HUES64 (cell line): ENCODE measurements around the gene HIVEP3.
"Not testable (repeated sequence)": the region's sequence is repeated elsewhere in the genome, so short reads cannot be mapped to it uniquely, and the experiment has no call there.

Experiments
- H3K27ac ChIP-seq: 2 replicates; pipeline ENCODE4 v1.7.0; 2013; ENCODE audit warnings: low read depth, low read length, inconsistent platforms
- H3K27me3 ChIP-seq: 2 replicates; pipeline ENCODE4 v1.6.1; 2013; ENCODE audit warnings: mild to moderate bottlenecking, low read length; ENCODE audit not compliant: insufficient read depth
- H3K36me3 ChIP-seq: 2 replicates; pipeline ENCODE4 v1.6.1; 2013; ENCODE audit warnings: mild to moderate bottlenecking, low read length; ENCODE audit not compliant: insufficient read depth
- H3K4me1 ChIP-seq: 2 replicates; pipeline ENCODE4 v1.6.1; 2013; ENCODE audit warnings: mild to moderate bottlenecking, low read length, moderate library complexity; ENCODE audit not compliant: insufficient read depth
- H3K4me3 ChIP-seq: 2 replicates; pipeline ENCODE4 v1.5.1; 2013; ENCODE audit warnings: mild to moderate bottlenecking, low read length, moderate library complexity
- H3K9ac ChIP-seq: 2 replicates; pipeline ENCODE4 v1.6.1; 2013; ENCODE audit warnings: mild to moderate bottlenecking, low read depth, low read length
- H3K9me3 ChIP-seq: 2 replicates; pipeline ENCODE4 v1.6.1; 2013; ENCODE audit warnings: low read depth, low read length; ENCODE audit not compliant: insufficient read depth
- WGBS: fragments of 150-250, 120-280 bp; methylation state at CpG from one replicate; pipeline ENCODE4 v1.1.7; 2013; ENCODE audit warnings: missing lambda C conversion rate; 5-methylcytosine and 5-hydroxymethylcytosine counted together

Gene HIVEP3

DNA sequence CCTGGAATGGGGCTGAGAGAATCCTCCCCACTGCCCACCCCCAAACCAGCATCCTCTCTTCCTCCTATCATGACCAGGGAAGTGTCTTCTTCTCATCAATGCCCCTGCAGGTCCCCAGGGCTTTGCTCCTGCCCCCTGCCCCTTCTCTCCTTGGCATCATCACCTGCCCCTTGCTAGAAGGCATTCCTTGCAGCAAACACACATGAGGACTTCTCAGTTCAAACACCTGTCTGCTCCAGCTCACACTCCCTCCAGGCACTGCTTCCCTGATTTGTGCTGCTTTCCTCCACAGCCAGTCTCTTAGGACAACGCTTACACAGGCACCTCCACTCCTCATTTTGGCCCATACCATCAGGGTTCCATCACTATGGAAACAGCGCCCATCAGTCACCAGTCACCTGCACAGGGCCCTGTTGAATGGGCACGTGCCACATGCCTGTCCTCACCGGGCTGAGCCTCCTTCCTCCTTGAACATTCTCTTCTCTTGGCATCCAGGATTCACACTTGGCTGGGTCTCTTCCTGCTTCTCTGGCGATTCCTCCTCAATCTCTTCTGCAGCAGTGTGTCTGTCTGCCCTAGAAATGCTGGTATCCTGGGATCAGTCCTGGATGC, 352.3 kb downstream of the HIVEP3 start:
- H3K4me1 ChIP-seq, result no peaks in the 10 kb centered on the region
- H3K36me3 ChIP-seq, result no peaks in the 10 kb centered on the region
- no peaks in the 10 kb centered on the region for H3K9me3 ChIP-seq
- H3K4me3 ChIP-seq, result no peak overlapping the region
- H3K27ac ChIP-seq, result no peak overlapping the region
- H3K9ac ChIP-seq, result no peak overlapping the region
- H3K27me3 ChIP-seq, result no peaks in the 10 kb centered on the region
- 93% methylated on average over 5 of the region's 5 CpGs for WGBS

DNA sequence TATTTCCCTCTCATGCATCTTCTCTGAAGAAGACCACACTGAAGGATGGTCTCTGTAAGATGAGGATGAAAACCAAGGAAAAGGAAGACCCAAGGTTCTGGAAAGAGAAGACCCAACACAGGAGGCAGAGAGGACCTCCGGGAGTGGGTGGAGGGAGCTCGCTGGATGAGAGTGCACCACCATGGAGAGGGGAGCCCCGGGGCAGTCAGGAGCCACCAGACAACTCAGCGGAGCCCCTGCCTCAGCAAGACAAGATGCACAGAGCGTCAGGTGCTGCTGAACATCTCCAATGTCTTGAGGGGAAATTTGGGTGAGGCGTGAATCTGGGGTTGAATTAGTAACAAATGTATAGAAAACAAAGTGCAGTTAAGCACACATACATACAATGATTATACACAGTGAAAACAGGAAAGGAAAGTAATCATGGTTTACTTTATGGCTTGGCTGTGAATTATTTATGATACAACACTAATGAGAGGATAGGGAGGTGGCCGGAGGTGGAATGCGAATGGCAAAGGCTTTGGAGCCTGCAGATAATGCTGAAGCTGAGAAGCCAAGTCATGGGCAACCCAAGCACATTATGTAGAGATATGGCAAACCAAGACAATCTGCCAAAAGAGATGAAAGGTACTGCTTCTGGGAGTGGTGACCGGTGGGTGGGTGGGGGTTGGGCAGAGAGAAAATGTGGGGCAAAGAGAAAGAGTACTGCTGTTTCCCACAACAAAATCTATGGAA, 353.8 kb downstream of the HIVEP3 start:
- Histone ChIP-seq H3K27me3 (no peaks in the 10 kb centered on the region), H3K4me3 (no peak overlapping the region), H3K4me1 (no peaks in the 10 kb centered on the region), H3K9me3 (no peaks in the 10 kb centered on the region), H3K36me3 (no peaks in the 10 kb centered on the region), H3K9ac (no peak overlapping the region), H3K27ac (no peak overlapping the region)
- WGBS, result 92% methylated on average over 9 of the region's 9 CpGs

DNA sequence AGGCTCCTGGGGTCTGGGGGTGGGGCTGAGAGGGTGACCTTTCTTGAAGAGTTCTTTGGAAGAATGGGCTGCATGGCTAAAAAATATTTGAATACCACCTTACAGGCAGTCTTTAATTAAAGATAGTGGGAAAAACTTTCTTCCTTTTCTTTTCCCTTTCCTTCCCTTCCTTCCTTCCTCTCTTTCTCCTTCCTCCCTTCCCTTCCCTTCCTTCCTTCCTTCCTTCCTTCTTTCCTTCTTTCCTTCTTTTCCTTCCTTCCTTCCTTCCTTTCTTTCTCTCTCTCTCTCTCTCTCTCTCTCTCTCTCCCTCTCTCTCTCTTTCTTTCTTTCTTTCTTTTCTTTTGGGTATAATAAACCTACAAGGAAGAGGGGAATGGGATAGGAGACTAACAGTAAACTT, 356.4 kb downstream of the HIVEP3 start:
- Histone ChIP-seq H3K27me3 (no peaks in the 10 kb centered on the region), H3K9ac (no peak overlapping the region), H3K27ac (no peak overlapping the region), H3K36me3 (no peaks in the 10 kb centered on the region), H3K4me3 (no peak overlapping the region), H3K4me1 (no peaks in the 10 kb centered on the region), H3K9me3 (no peaks in the 10 kb centered on the region)

DNA sequence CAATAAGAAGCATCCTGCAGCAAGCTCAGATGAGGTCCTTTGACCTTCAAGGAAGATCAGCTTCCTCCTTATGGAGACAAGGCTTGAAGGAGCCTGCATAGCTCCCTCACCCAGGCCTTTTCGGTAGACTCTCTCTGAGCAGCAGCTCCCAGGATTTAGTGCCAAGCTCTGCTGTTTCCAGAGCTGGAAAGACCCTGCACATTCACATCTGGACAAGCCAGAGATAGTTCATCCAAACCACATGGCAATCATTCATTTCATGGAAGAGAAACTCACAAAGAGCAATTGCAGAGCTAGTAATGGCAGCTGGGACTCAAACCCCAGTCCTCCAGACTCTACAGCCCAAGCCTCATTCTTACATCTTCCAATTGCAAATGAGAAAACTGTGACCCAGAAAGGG, 357.8 kb downstream of the HIVEP3 start:
- Histone ChIP-seq H3K4me3 (no peak overlapping the region), H3K9me3 (peaks cover under 1% of the 10 kb centered on the region), H3K4me1 (no peaks in the 10 kb centered on the region), H3K27ac (no peak overlapping the region), H3K27me3 (no peaks in the 10 kb centered on the region), H3K9ac (no peak overlapping the region), H3K36me3 (no peaks in the 10 kb centered on the region)
- WGBS, result 100% methylated on average over 1 of the region's 1 CpG

DNA sequence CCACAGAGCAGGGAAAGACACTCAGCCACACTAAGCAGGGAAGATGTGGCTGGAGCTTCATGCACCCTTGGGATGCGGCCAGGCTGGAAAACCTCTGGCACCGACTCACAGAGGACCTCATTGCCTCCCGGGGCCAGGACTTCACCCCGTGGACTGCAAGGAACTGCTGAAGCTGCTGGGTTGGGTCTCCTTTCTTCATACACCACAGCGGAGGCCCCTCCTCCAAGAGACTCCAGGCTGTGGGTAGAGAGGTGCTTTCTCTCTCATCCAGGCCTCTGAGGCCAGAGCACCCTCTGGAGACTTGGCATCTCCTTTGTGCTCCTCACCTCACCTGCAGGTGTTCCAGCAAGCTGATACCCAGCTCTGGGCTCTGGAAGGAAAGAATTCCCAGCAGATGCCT, 358.2 kb downstream of the HIVEP3 start:
- WGBS, result 90% methylated on average over 4 of the region's 5 CpGs
- H3K27me3 ChIP-seq, result no peaks in the 10 kb centered on the region
- H3K9ac ChIP-seq, result no peak overlapping the region
- H3K4me1 ChIP-seq, result no peaks in the 10 kb centered on the region
- no peak overlapping the region for H3K27ac ChIP-seq
- H3K4me3 ChIP-seq, result no peak overlapping the region
- peaks cover 5% of the 10 kb centered on the region for H3K9me3 ChIP-seq
- H3K36me3 ChIP-seq, result no peaks in the 10 kb centered on the region

DNA sequence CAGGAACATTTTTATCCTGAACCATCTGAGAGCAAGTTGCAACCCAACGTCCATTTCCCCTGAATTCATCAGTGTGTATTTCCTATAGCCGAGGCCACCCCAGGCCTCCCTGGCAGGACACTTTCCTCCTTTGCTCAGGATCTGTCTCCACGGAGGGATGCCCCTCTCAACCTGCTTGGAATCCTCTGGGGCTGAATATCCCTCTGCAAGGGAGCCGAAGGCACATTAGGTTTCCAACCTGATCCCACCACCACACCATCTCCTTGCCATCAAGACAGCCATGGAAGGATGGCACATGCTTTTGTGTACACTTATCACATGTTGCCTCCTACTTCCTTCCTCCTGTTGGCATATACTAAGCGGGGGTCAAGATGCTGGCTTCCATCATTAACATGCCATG, 359.4 kb downstream of the HIVEP3 start:
- 73% methylated on average over 5 of the region's 5 CpGs for WGBS
- Histone ChIP-seq H3K36me3 (no peaks in the 10 kb centered on the region), H3K4me1 (no peaks in the 10 kb centered on the region), H3K9me3 (peaks cover 6% of the 10 kb centered on the region), H3K27me3 (no peaks in the 10 kb centered on the region), H3K27ac (no peak overlapping the region), H3K9ac (no peak overlapping the region), H3K4me3 (no peak overlapping the region)

DNA sequence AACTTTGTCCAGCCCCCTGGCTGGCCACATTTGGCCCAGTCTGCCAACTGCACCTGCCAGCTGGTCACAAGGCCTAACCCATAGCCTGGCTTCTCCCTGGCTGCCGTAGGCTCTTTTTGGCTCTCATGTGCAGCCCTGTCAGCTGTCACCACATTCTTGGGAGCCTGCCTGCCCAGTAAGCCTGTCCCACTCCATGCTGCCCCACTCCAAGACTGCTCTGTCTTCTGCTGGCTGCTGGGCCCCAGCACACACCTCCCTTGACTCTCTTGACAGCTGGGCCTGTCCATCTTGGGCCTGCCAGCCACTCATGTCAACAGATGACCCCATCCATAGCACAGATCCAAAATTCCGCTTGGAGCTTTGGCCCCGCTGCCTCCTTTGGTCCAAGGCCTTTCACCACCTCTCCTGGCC, 360.0 kb downstream of the HIVEP3 start:
- Histone ChIP-seq H3K4me3 (no peak overlapping the region), H3K36me3 (no peaks in the 10 kb centered on the region), H3K4me1 (no peaks in the 10 kb centered on the region), H3K27me3 (no peaks in the 10 kb centered on the region), H3K9ac (no peak overlapping the region), H3K27ac (no peak overlapping the region), H3K9me3 (peaks cover 6% of the 10 kb centered on the region)
- 95% methylated on average over 3 of the region's 3 CpGs for WGBS

DNA sequence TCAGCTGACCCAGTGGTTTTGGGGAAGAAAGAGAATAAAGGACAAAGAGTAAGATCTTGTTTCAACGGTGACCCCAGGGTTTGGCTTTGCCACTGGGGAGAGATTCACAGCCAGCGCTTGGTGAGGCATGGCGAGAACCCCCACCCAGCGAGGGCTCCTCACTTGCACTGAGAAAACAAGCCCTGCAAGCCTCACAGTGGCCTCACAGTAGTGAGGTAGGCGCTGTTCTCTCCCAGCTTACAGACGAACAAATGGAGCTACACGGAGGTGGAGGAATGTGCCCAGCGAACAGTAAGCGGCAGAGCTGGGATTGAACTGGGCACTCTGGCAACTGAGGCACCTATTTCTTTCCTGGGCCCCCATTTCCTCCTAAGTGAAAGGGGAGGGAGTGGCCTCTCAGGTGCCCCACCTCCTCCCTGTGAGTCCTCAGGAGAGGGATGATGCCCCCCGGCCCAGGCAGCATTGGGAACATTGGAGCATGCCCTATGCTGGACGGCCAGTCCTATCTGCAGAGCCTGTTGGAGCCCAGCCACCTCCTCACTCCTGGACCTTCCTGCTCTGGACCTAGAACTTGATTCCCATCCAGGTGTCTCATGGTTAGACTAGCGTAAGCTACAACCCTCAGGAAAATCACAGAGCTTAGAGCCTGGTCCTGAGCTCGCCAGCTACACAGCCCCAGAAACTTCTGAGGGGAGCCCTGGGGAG, 360.8 kb downstream of the HIVEP3 start:
- 84% methylated on average over 13 of the region's 13 CpGs for WGBS
- Histone ChIP-seq H3K27ac (no peak overlapping the region), H3K9ac (no peak overlapping the region), H3K4me3 (no peak overlapping the region), H3K36me3 (no peaks in the 10 kb centered on the region), H3K9me3 (peaks cover 6% of the 10 kb centered on the region), H3K4me1 (no peaks in the 10 kb centered on the region), H3K27me3 (no peaks in the 10 kb centered on the region)

DNA sequence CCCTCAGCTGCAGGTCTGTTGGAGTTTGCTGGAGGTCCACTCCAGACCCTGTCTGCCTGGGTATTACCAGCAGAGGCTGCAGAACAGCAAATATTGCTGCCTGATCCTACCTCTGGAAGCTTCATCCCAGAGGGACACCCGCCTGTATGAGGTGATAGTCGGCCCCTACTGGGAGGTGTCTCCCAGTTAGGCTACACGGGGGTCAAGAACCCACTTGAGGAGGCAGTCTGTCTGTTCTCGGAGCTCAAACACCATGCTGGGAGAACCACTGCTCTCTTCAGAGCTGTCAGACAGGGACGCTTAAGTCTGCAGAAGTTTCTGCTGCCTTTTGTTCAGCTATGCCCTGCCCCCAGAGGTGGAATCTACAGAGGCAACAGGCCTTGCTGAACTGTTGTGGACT, 364.0 kb downstream of the HIVEP3 start:
- H3K4me1 ChIP-seq, H3K9ac ChIP-seq, H3K4me3 ChIP-seq, H3K27ac ChIP-seq, H3K27me3 ChIP-seq, H3K36me3 ChIP-seq, H3K9me3 ChIP-seq: not testable (repeated sequence)
- 89% methylated on average over 5 of the region's 5 CpGs for WGBS

DNA sequence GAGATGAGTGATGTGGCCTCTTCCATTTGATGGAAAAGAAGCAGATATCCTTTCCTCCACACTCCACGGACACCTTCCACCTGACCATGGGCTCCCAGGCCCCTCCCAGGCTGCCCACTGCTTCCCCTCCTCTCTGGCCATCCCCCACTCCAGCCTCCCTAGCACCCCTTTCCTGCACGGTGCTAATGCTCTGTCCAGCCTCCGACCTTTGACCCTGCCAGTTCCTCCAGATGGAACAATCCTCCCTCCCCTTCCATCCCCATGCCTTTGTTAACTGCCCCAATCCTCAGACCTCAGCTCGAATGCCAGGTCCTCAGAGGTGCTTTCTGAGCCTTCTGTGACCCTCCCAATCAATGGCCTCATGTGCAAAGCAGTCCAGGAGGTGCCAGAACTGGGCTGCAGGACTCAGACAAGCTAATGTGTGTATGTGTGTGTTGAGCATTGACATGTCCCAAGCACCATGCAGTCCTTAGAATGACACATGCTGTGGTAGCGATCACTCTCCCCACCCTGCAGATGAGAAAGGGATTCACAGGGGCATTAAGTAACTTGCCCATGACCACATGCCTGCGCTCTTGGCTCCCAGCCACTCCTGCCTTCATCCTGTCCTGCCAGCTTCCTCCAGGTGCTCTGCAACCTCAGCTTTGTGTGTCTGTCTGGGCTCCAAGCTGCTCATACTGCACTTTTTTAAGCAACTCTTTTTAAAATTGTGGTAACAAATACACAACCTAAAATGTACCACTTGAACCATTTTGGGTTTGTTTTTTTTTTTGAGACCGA, 370.8 kb downstream of the HIVEP3 start:
- H3K27me3 ChIP-seq, result no peaks in the 10 kb centered on the region
- H3K4me1 ChIP-seq, result no peaks in the 10 kb centered on the region
- H3K4me3 ChIP-seq, result no peak overlapping the region
- H3K36me3 ChIP-seq, result no peaks in the 10 kb centered on the region
- WGBS, result 86% methylated on average over 7 of the region's 7 CpGs
- H3K27ac ChIP-seq, result no peak overlapping the region
- H3K9ac ChIP-seq, result no peak overlapping the region
- H3K9me3 ChIP-seq, result no peaks in the 10 kb centered on the region

DNA sequence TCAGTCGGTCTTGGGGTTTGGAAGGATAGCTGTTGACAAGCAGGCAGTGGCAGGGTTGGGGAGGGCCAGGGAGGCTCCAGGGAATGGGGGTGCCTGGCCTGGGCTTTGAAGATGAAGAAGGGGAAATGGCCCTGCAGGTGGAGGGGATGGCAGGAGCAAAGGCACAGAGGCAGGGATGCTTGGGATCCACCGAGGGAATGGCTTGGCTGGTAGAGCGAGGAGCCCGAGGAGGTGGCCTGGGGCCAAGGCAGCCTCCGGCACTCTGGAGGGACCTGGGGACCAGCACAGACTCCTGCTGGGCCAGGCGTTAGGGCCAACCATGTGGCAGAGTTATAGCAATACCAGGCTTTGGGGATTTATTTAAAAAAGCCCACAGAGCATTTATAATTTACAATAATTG, 371.4 kb downstream of the HIVEP3 start:
- H3K36me3 ChIP-seq, result no peaks in the 10 kb centered on the region
- WGBS, result 88% methylated on average over 6 of the region's 6 CpGs

More for the DNA sequence above, 371.4 kb downstream of the HIVEP3 start:
- H3K9ac ChIP-seq, result no peak overlapping the region
- H3K27ac ChIP-seq, result no peak overlapping the region
- no peak overlapping the region for H3K4me3 ChIP-seq
- H3K9me3 ChIP-seq, result no peaks in the 10 kb centered on the region
- H3K27me3 ChIP-seq, result no peaks in the 10 kb centered on the region
- H3K4me1 ChIP-seq, result no peaks in the 10 kb centered on the region
